Esophagus muscularis mucosa (tissue), 3 donors: ENCODE results near the gene TMEM121B.

ENCODE experiments used
- POLR2AphosphoS5 ChIP-seq, 2 donors: sonication (generic); formaldehyde crosslinking; IDR thresholded peaks; one replicate each; pipeline ENCODE4 v1.6.1; 2017; ENCODE audit warnings: antibody characterized with exemption in 2 of 2
- TF ChIP-seq, protein P1 (sequence below), 3 experiments: fragments of 200-600 bp in 2 of 3; fragments of 450-650 bp in 1 of 3; sonication (generic) in 2 of 3; IDR thresholded peaks; one replicate each; pipeline ENCODE4 v1.5.1; 2017 to 2019; ENCODE audit warnings: antibody characterized with exemption in 3 of 3, mild to moderate bottlenecking in 2 of 3, moderate library complexity in 1 of 3

DNA sequence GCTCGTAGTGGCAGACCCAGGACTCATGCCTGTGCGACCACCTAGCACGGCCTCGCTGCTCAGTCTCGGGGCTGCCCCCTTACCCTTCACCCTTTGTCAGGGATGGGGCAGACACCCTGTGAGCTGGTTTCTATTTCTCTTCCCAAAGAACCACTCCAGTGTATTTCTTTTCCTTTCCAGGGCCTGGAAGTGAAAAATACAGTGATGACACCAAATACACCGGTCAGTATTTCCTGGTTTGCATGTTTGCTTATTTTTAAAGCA is 13.7 kb downstream of the TMEM121B start:
- no peak for TF ChIP-seq POLR2AphosphoS5 (IDR thresholded peaks at IDR 0.05)
- TF ChIP-seq, protein P1, sequence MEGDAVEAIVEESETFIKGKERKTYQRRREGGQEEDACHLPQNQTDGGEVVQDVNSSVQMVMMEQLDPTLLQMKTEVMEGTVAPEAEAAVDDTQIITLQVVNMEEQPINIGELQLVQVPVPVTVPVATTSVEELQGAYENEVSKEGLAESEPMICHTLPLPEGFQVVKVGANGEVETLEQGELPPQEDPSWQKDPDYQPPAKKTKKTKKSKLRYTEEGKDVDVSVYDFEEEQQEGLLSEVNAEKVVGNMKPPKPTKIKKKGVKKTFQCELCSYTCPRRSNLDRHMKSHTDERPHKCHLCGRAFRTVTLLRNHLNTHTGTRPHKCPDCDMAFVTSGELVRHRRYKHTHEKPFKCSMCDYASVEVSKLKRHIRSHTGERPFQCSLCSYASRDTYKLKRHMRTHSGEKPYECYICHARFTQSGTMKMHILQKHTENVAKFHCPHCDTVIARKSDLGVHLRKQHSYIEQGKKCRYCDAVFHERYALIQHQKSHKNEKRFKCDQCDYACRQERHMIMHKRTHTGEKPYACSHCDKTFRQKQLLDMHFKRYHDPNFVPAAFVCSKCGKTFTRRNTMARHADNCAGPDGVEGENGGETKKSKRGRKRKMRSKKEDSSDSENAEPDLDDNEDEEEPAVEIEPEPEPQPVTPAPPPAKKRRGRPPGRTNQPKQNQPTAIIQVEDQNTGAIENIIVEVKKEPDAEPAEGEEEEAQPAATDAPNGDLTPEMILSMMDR (IDR thresholded peaks at IDR 0.05), result no peak
